DMS53 treated with DMSO at 0.1 percent for 48 hours (cell line): ENCODE results near the gene TMEM108.
A peak's percentile ranks its signal among the peaks of the same experiment; 100 is the strongest.
"Not testable (repeated sequence)": the region's sequence is repeated elsewhere in the genome, so short reads cannot be mapped to it uniquely, and the experiment has no call there.

Experiments
- DNase-seq: peaks from one replicate; lab custom pipeline; 2025; ENCODE audit not compliant: unreplicated experiment; lab: John Stamatoyannopoulos, UW

TMEM108 gene

DNA sequence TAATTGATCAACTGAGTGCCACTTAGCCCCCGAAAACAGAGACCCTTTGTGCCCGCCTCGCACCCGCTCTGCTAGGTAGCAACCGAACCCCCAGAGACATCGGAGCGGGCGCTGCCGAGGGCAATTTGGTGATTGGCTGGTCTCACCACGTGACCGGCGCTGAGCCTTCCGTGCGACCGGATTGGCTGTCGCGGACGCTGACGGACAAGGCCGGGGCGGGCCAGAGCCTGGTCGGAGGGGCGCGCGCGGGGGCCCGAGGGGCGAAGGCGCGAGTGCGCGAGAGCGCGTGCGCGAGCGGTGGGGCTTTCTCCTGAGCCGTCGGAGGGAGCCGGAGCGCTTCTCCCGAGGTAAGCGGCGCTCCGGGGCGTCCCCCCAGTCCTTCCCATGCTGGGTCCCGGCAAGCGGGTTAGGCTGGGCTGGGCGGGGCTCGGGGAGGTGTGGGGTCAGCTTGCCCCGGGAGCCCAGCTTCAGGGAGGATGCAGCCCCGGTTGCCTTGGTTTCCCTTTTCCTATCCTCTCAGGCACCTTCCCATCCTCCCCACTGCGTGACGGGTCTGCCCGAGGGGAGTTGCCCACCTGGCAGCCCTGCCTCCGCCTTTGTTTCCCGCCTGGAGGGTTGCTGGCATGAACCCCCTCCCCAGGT, at the start of gene TMEM108:
TMEM108 (plus strand) TSS at position 303 of the 642 bp plus-strand sequence.
- peak; percentile 51 for DNase-seq

DNA sequence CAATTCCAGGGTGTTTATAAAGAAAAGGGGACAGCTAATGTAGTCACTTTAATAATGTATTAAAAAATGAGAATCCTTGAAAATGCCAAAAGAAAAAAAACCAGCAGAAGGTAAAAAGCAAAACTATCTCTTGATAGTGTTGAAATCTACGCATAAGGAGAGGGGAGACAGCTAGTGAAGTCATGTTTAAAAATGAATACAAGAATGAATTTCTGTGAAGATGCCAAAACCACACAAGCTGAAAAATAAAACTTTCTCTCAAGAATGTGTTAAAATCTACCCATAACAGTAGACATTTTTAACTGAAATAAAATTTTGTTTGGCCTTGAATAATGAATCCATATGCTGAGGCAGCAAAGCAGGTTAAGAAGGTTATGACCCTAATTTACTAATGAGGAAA, 42.2 kb upstream of the TMEM108 start:
- no peak for DNase-seq

DNA sequence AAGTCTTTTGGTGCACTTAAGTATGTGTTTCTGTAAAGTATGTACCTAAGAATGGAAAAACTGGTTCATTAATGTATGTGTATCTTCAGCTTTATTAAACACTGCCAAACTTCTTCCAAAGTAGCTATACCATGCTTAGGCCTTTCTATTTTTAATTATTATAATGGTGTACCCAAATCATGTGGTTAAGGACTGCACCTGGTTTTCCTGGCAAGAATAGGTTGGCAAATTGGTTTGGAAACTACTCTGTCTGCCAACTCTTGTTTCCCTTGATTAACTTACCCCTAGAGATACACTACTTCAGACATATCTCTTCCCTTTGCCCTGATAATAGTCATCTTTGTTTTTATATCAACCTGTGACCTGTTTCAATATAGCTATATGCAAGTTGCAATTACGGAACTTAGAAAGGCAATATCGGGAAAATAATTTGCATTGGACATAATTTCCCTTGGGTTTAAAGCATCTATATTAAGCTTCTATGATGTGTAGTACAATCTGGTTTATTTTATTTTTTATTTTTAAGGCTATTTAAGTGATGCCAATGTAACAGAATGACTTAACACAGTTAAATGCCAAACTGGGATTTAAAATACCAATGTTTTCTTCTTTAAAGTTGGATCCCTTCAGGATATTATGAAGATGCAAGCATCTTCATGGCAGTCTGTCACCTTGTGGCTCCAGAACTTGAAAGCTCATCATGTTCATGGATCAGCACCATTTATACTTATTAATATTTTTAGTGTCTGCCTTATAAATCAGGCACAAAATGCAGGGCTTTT, 40.6 kb upstream of the TMEM108 start:
- no peak for DNase-seq

DNA sequence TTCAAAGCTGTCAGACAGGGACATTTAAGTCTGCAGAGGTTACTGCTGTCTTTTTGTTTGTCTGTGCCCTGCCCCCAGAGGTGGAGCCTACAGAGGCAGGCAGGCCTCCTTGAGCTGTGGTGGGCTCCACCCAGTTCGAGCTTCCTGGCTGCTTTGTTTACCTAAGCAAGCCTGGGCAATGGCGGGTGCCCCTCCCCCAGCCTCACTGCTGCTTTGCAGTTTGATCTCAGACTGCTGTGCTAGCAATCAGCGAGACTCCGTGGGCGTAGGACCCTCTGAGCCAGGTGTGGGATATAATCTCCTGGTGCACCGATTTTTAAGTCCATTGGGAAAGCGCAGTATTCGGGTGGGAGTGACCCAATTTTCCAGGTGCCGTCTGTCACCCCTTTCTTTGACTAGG, 33.2 kb upstream of the TMEM108 start:
- DNase-seq = not testable (repeated sequence)

DNA sequence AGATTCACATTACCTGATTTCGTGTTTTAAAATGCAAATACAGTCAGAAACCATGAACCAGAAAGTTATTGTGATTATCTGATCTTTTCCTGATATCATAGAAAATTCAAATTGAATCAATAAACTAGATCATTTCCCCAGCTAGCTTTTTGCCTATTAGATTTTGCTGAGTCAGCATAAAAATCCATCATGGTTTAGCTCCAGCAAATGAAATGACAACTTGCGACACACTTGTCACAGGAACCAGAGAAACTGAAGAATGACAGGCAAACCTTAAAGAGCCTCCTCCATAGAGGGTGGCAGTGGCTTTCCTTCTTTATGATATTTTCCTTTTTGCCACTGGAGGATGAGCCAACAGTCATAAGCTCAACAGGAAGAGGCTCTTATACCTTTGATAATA, 30.6 kb upstream of the TMEM108 start:
- no peak for DNase-seq

DNA sequence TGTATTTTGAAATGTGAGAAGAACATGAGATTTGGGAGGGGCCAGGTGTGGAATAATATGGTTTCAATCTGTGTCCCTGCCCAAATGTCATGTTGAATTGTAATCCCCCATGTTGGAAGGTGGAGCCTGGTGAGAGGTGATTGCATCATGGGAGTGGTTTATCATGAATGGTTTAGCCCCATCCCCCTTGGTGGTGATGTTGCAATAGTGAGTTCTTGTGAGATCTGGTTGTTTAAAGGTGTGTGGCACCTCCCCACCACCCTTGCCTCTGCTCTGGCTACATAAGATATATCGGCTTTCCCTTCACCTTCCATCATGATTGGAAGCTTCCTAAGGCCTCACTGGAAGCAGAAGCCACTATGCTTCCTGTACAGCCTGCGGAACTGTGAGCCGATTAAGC, 23.9 kb upstream of the TMEM108 start:
- DNase-seq = no peak

DNA sequence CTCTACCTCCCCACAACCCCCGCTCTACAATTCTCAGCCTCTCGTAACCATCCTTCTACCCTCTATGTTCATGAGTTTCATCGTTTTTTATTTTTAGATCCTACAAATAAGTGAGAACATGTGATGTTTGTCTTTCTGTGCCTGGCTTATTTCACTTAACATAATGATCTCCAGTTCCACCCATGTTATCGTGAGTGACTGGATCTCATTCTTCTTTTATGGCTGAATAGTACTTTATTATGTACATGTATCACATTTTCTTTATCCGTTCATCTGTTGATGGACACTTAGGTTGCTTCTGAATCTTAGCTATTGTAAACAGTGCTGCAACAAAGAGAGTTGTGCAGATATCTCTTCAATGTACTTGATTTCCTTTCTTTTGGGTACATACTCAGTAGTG, 22.6 kb upstream of the TMEM108 start:
- not testable (repeated sequence) for DNase-seq

DNA sequence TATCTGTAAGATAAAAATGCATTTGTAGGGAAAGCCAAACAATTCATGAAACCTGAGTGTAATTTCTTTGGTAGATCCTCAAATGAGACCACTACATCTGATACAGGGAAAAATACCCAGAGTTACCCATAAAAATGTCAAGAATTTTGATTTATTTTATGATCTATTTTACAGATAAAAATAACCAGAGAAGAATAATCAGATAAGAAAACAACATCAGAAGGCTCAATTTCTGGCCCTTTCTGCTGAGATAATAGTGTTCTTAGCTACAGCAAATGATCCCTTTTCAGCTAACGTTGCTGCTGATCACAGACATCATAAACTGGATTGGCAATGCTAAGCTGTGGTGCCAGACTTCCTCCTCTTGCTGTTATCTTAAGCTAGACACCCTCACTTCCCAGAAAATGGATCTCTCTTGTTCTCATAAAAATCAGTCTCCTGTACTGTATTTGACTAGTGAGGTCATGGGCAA, 21.3 kb upstream of the TMEM108 start:
- DNase-seq = no peak

DNA sequence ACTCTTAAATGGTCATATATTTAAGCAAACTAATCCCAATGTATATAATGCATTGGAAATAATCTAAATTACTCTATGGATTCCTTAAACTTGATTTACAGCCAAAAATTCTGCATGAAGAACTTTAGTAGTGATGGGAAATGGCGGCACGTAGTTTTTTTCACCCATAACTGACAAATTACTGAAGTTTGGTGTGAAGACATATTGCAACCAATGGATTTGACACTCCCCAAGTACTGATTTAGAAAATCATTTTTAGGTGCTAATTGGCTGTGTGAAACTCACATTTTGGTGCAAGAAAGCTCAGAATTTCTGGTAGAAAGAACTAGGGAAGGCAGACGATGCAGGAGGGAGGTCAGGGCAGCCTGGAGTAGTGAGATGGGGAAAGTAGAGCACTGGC, 19.3 kb upstream of the TMEM108 start:
- no peak for DNase-seq

DNA sequence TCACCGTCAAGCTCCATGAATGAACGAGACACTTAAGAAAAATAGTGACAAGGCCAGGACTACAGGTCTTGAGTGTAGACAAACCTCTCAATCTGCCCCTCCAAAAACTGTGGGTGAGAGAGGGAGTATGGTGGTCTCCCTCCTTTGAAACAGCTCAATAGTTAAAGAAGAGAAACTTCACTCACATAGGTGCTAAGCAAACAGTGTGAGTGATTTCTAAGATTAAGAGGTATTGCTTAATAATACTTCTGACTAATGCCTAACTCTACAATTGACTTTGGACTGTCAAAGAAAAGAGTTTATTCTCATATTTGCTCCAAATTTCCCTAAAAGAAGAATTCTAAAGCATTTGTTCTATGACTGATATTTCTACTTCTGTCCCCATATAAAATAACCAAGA, 17.0 kb upstream of the TMEM108 start:
- DNase-seq = no peak

DNA sequence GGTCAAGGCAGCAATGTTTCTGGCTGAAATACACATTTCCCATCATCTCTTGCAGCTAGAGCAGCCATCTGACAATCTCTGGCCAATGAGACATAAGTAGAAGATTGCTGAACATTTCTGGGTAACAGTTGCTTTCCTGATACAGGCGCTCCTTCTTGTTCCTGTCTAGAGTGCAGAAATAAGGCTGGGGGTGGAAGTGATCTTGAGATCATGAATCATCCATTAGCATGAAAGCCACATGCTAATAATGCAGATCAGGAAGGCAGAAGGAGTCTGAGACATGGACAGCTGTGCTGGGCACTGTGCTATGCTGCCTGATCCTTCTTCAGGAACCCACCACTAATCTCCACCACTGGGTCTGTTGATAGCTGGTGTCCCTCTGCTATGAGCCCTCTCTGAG, 14.8 kb upstream of the TMEM108 start:
- DNase-seq = no peak

DNA sequence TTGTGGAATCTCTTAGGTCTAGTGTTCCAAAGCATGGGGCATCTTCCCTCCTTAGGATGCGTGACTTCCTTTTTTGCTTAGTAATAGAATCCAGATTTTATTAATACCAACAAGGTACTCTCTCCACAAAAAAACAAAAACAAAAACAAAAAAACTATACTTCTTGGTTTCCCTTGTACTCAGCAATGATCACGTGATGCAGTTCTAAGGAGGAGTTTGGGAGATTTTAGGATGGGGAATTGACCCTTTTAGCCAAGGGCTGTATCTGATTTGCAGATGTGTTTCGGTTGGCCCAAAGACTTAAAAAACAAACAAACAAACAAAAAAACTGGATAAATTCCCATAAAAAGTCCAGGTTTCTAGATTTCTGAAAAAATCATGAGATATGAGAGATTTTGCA, 12.6 kb upstream of the TMEM108 start:
- DNase-seq = no peak

DNA sequence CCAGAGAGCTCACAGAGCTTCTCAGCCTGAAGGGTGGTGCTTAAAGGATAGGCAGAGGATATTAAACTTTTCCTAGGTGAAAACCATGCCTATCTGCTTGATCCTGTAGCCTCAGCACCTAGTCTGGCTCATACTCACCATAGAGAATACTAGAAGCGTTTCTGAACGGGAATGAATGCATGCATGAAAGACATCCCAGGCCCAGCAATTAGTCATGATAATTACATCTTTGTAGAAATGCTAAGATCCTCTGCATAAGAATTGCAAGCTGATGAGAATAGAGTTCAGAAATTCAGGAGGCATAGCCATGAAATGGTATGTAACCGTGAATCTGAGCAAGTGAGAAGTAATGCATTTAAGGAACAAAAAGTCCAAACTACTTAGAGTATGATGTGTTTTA, 5.9 kb upstream of the TMEM108 start:
- no peak for DNase-seq

DNA sequence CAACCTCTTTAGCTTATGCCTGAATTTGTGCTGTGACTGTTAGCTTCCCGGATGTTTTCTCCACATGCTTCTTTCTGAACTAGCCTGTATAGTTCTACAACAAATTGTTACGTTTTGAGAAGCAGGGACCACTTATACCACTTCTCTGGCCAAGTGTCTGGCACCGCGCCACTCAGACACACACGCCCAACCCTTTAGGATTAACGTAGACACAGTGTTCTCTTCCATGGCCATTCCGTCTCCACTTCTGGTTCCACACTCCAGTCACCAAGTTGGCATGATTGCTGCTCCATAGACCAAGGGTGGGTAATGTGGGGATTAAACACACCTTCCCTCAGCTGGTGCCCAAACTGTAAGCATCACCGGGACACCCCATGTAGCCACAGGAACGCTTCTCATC, 755 bp upstream of the TMEM108 start:
- peak; percentile 13 for DNase-seq

DNA sequence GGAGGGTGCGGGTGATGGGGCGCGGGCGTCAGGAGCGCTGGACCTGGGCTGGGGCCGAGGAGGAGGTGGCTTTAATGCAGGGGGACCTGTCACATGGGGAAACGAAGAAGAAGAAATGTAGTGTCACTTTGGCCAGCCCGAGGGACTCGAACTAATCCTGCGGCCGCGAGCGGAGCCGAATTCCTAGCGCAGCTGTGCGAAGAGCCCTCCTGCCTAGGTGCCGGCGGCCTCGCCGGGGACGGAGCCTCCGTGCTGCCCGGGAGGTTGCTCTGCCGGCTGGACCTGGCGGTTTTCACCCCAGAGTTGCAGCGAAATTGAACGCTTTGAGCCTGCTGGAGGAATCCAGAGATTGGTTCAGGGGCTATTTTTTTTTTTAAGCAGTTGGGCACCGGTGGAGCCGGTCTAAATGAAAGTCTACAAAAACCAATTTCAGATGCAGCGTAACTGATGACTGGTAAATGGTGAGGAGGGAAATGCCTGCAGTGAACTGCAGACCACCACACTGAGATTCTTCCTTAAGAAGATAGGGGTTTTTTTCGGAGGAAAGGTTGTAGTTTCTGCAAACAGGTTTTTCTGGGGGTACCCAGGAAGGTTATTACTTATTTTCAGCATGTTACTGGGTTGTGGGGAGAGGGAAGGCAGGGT, 662 bp downstream of the TMEM108 start:
- no peak for DNase-seq

DNA sequence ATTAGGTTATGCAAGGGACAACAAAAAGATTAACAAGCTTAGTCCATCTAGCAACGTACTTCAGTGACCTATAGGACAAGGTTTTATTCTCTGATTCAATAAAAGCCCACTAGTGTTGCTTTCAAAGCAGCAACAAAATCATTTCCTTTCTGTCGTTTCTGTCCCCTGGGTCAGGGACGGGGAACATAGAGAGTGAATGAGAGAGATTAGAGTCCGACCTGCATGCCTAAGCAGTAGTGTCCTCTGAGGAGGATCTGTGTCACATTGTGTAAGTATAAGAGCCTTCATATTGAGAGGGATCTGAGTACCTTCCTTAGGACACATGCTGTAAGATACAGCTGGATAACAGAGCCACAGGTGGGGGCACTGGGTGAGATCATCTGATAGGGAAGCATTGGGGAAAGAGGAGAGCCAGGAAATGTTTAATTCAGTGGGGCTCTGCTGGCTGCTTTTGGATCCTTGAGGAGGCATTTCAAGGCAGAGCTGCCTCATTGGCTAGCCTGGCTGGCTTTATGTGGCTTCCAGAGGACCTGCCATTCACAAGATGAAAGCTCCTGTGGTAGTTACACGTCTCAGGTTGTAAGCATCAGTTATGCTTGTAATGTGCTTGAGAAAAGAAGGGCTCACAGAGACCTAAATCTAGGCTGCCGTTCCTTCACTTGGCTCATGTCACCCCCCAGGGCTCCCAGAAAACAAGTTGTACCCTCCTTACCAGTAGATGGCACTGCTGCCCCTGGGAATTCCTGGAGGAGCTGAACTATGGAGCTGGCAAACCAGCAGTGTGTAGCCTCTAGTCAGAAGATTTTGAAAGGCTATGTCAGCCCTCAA, 2.7 kb downstream of the TMEM108 start:
- peak; percentile 44 for DNase-seq

DNA sequence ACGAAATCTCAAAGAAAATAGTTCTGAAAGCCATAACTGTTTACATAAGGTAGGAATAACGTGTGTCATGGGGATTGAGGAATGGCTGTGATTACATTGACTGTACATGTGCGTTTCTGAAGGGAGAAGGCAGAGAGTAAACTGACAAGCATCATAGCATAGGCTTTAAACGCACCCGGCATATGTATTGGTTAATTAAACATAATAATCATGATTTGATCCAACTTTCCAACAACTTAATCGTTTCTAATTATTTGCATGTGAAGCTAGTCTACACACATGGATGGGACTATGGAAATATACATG, 3.3 kb downstream of the TMEM108 start:
- DNase-seq = no peak

DNA sequence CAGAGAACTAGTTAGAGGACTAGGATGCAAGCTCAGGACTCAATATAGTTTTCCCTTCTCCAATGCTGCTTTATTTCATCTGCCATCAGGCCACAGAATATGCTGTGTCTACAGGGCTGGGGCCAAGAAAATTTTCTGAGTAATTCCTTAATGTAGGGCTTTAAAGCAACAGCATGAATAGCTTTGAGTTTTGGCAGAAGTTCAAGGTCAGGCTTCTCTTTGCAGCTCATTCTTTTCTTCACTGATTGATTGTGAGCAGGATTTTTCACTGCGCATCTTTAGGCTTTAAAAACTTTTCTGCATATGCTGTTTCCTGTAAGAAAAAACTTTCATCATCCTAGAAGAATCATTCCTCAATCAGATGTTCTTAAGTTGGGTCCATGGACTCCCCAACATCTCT, 4.6 kb downstream of the TMEM108 start:
- DNase-seq = no peak

DNA sequence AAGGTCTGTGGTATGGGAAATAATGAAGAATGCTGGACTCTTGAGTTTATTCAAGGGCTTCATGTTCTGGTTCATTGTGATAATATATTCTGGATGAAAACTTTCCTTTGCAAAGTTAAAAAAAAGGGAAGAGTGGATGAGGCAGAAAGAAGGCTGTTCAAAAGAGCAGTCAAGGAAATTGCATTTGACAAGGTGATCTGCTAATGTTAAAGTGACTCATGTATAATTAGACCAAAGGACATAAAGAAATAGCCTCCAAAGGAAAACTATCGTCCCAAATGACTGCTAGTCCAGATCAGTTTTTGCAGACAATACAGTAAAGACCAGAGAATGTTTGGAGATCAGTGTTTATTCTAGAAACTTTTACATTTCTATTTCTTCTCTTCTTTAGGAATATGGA, 9.8 kb downstream of the TMEM108 start:
- no peak for DNase-seq

DNA sequence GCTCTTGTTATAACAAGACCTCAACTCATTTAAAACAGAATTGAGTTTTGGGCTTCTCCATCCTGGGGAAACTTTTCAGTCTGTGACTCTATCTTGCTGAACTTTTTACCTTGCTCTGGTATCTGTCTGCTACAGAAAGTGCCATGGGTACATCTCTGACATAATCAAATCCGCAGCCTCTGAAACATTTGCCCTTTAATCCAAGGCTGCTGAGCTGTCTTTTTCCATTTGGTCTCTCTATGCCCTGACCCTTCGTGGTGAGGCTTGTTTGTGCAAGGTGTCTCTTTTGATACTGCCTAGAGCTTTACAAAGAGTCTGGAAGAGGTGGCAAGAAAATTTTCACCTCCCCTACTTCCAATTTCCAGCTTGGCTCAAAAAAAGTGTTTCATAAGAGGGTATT, 11.3 kb downstream of the TMEM108 start:
- no peak for DNase-seq

DNA sequence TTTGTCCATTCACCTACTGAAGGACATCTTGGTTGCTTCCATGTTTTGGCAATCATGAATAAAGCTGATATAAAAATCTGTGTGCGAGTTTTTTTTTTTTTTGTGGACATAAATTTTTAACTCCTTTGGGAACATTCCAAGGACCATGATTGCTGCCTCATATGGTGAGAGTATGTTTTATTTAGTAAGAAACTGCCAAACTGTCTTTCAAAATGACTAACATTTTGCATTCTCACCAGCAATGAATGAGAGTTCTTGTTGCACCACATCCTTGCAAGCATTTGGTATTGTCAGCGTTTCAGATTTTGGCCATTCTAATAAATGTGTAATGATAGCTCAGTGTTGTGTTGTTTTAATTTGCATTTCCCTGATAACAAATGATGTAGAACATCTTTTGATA, 12.7 kb downstream of the TMEM108 start:
- DNase-seq = no peak

DNA sequence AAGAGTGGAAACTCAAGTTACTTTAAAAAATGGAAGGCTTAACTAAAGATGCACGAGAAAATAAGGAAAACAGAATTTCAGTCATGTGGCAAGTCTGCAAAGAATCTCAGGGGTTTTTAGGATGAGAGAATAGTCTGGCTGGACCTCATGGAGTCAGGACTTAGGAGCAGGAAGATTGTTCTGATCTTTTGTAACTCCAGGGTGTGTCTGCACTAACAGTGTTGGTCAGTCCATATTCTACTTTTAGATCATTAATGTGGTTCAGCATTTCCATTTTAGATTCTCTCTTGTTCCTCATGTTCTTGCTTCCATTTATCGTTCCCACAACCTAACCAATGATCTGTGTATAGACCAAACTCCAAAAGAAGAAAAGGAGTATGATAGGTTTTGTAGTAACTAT, 15.3 kb downstream of the TMEM108 start:
- DNase-seq = no peak
